Left ventricle myocardium superior (tissue), 1 donor: ENCODE results near the gene CARS2. TPM values are rescaled to one million over a fixed set of nuclear protein-coding genes. Genes with fewer than 3 reads are reported as not detected.
"Not testable (repeated sequence)": the region's sequence is repeated elsewhere in the genome, so short reads cannot be mapped to it uniquely, and the experiment has no call there.

Source experiments
- ATAC-seq: fragments of 200-7000 bp; cut with Tn5 transposase; one replicate; pipeline ENCODE4 v1.9.1; 2020; ENCODE audit warnings: mild to moderate bottlenecking, moderate library complexity
- DNase-seq: peaks from one replicate; pipeline ENCODE4 v3.0.0-alpha.2; 2020
- intact Hi-C: fragments of 100-400 bp; cut with micrococcal nuclease; formaldehyde crosslinking; loops from one replicate; pipeline ENCODE4 v1.11.0; 2022
- total RNA-seq: library from RNA; stranded (reverse); fragmentation: NEBNext Ultra II Directional; extraction: Animal tissue kit (Norgen Biotek cat#: 25700); gene quantifications from one replicate; pipeline ENCODE4 v1.2.1, GENCODE V29; 2021
- donor health status: DM: no; HTN: yes; CAD: no; lungs with severe emphysema.

The CARS2 gene
- total RNA-seq, 1 donor from 2014 or later: 54.5 TPM

- ATAC-seq: peak; percentile 81
- intact Hi-C loops: no loop called here
- peak; percentile 79 for DNase-seq
Observed at GRCh38 chr13:110644892-110645521, 60.9 kb downstream of the CARS2 start.

DNA sequence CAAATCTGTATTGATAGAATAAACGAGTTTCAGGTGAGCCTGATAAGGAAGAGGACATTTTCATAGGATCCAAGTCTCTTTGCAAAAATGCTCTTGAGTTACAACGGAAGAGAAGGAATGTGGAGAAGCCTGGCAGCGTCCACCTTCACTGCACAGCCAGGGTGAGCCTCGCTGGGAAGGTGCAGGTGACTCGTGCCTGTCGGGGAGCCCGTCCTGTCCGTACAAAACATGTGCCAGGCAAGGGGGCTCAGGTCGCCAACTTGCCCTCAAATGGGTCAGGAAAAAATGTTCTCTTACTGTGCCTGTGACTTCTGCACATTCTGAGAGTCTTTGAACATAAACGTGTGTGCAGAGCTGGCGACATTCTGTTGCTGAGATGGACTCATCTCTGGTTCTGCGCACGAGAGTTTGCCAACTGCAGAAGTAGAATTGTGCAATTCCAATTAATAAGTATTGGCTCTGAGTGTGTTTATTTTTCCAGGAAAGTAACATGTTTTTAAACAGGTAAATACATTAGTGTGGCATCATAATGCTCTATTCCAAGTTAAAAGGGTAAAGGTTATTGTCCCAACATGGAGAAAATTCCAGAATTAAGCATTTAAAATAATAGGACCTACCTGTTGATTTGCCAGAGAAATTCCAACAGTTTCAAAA lies 62.0 kb downstream of the CARS2 start:
- intact Hi-C loops: no loop called here
- ATAC-seq (no peak), DNase-seq (no peak)

- no peak for DNase-seq
- no peak for ATAC-seq
- intact Hi-C loops: no loop called here
Observed at GRCh38 chr13:110643324-110643723, 62.6 kb downstream of the CARS2 start.

- intact Hi-C loops: no loop called here
- DNase-seq (no peak), ATAC-seq (no peak)
Observed at GRCh38 chr13:110642291-110642981, 63.5 kb downstream of the CARS2 start.

DNA sequence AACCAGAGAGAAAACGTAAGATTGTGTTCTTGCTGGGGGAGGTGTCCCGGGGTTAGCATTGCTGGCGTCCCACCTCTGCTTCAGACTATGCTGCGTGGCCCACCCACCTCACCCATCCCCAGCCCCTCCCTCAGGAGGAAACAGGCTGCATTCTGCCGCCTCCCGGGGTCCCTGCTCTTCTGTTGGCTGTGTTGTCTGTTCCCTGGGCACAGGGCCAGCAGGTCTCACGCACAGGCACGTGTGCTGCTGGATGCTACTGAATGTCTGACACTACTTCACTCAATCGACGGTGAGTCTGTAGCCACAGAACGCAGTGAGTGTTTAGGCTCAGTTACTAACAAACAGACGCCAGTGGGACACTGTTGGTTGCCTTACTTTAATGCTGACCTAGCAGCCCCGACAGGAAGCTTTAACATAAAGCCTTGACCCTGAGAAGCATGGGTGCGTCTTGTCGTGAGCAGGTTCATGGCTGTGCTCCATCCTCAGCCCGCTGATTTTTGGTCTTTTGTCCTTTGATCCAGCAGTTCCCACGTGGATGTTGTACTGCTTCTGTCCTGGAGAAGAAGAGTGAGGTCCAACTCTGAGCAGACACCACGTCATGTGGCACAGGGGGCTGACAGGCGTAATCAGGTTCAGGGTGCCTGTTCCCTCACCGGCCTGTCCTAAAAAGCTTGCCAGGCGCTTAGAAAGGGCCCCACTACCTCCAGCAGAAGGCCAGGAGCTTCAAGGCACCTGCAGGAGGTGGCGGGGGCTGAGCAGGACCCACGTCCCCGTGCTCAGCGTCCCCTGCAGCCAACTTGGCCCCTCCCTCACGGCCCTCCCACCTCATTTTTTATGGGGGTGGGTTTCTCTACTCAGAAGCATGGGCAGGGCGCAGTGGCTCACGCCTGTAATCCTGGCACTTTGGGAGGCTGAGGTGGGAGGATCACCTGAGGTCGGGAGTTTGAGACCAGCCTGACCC lies 64.6 kb downstream of the CARS2 start:
- peak; percentile 70 for DNase-seq
- ATAC-seq: peak; percentile 44

GRCh38 chr13:110640591-110641029 lies 65.3 kb downstream of the CARS2 start:
- intact Hi-C loops: no loop called here
- ATAC-seq: peak; percentile 72
- DNase-seq: peak; percentile 78

More for the DNA sequence above, 64.6 kb downstream of the CARS2 start:
- intact Hi-C loops: no loop called here

DNA sequence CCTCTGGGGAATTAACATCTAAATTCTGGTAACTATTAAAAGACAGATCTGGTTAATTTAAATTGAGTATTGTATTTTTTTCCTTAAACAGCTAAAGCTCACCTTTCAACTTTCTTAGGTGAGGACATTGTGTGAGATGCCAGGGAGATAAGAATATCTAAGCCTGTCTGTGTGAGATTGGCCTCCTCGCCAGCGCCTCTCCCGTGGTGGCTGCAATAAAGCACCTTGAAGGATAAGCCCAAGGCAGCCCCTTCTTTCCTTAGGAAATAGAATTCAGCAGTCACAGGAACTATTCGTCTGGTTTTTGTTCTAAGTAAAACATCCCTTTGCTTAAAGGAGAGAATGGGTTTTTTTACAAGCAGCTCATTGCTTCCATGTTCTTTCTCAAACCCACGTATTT lies 66.0 kb downstream of the CARS2 start:
- ATAC-seq (no peak), DNase-seq (no peak)
- intact Hi-C loops: no loop called here

GRCh38 chr13:110638814-110639806 lies 66.8 kb downstream of the CARS2 start:
- intact Hi-C loops: no loop called here
- ATAC-seq (no peak), DNase-seq (no peak)

DNA sequence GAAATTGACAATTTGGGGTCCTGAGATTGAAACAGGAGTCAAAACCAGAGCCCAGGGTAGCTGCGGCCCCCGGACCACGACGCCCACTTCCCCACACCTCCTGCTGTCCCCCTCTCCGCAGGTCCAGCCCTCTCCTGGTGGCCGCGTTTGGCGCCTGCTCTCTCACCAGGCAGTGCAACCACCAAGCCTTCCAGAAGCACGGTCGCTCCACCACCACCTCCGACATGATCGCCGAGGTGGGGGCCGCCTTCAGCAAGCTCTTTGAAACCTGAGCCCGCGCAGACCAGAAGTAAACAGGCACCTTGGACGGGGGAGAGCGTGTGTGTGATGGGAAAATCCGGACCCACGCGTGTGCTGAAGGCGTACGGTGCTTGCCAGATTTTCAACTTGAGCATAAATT lies 67.7 kb downstream of the CARS2 start:
- ATAC-seq (no peak), DNase-seq (no peak)
- intact Hi-C loops: no loop called here

DNA sequence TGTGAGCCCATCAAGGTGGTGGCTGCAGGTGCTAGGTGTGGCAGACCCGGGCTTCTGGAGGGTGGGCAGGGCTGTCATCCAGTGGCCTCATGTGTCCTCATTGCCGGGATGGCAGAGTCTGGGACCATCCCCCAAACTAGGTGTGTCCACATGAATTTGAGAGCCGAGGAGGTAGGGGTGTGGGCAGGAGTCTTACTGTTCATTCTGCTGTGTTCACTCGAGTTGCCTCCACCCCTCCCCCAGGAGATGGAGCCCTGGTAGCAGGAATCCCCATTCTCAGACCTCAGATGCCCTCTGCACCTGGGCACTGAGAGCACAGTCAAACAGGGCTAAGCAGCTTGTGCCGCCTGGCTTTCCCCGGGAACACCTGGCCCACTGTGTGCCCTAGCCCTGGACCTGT lies 68.2 kb downstream of the CARS2 start:
- ATAC-seq: no peak
- no peak for DNase-seq
- intact Hi-C loops: no loop called here

- no peak for DNase-seq
- intact Hi-C loops: no loop called here
- no peak for ATAC-seq
Observed at GRCh38 chr13:110637275-110637674, 68.6 kb downstream of the CARS2 start.

- ATAC-seq: no peak
- intact Hi-C loops: no loop called here
- DNase-seq: no peak
Observed at GRCh38 chr13:110636701-110637201, 69.2 kb downstream of the CARS2 start.

GRCh38 chr13:110636053-110636475 lies 69.9 kb downstream of the CARS2 start:
- intact Hi-C loops: no loop called here
- ATAC-seq: no peak
- DNase-seq: no peak

GRCh38 chr13:110635405-110636002 lies 70.4 kb downstream of the CARS2 start:
- intact Hi-C loops: no loop called here
- ATAC-seq: no peak
- DNase-seq: no peak

GRCh38 chr13:110634558-110634957 lies 71.4 kb downstream of the CARS2 start:
- no peak for DNase-seq
- no peak for ATAC-seq
- intact Hi-C loops: no loop called here

- ATAC-seq: no peak
- intact Hi-C loops: no loop called here
- DNase-seq: no peak
Observed at GRCh38 chr13:110633776-110634175, 72.1 kb downstream of the CARS2 start.

GRCh38 chr13:110632255-110632654 lies 73.7 kb downstream of the CARS2 start:
- DNase-seq, ATAC-seq, intact Hi-C loops: not testable (repeated sequence)
